WTC11 (cell line): ENCODE results near the gene TNRC6C. TPM values are rescaled to one million over a fixed set of nuclear protein-coding genes. Genes with fewer than 3 reads are reported as not detected.

Experiments
- FOXP1 ChIP-seq: sonication (generic); formaldehyde crosslinking; IDR thresholded peaks from 2 replicates; pipeline ENCODE4 v1.8.0; 2022; ENCODE audit warnings: missing genetic modification reagents, mild to moderate bottlenecking, moderate library complexity, borderline replicate concordance
- GABPB1 ChIP-seq: sonication (generic); formaldehyde crosslinking; IDR thresholded peaks from 2 replicates; pipeline ENCODE4 v1.8.1; 2023; ENCODE audit warnings: mild to moderate bottlenecking, missing genetic modification reagents
- GRHL2 ChIP-seq: fragments of 250-450 bp; sonication (Bioruptor Pico); IDR thresholded peaks from 2 replicates; pipeline ENCODE4 v1.8.0; 2022; ENCODE audit warnings: mild to moderate bottlenecking, moderate library complexity; ENCODE audit not compliant: insufficient replicate concordance, severe bottlenecking
- GTF2I ChIP-seq: fragments of 250-450 bp; sonication (Bioruptor Pico); conservative IDR thresholded peaks from 2 replicates; pipeline ENCODE4 v1.4.0; 2021; ENCODE audit warnings: mild to moderate bottlenecking
- IRF2 ChIP-seq: sonication (generic); formaldehyde crosslinking; IDR thresholded peaks from 2 replicates; pipeline ENCODE4 v1.8.0; 2022; ENCODE audit warnings: low read depth, missing genetic modification reagents, borderline replicate concordance
- JUN ChIP-seq: sonication (generic); formaldehyde crosslinking; IDR thresholded peaks from 2 replicates; pipeline ENCODE4 v1.8.0; 2023; ENCODE audit warnings: mild to moderate bottlenecking, missing genetic modification reagents
- KAT7 ChIP-seq: sonication (generic); formaldehyde crosslinking; IDR thresholded peaks from 2 replicates; pipeline ENCODE4 v1.8.1; 2023; ENCODE audit warnings: missing genetic modification reagents, mild to moderate bottlenecking, borderline replicate concordance
- NFYB ChIP-seq: sonication (generic); formaldehyde crosslinking; conservative IDR thresholded peaks from 2 replicates; pipeline ENCODE4 v1.8.0; 2022; ENCODE audit warnings: low read depth, missing genetic modification reagents
- PRRX2 ChIP-seq: fragments of 250-450 bp; sonication (Bioruptor Pico); IDR thresholded peaks from 2 replicates; pipeline ENCODE4 v1.8.0; 2021; ENCODE audit warnings: mild to moderate bottlenecking
- SP1 ChIP-seq: sonication (generic); formaldehyde crosslinking; conservative IDR thresholded peaks from 2 replicates; pipeline ENCODE4 v1.8.1; 2022; ENCODE audit warnings: missing genetic modification reagents
- ZNF423 ChIP-seq: fragments of 250-450 bp; sonication (Bioruptor Pico); IDR thresholded peaks from 2 replicates; pipeline ENCODE4 v2.1.2; 2022; ENCODE audit warnings: mild to moderate bottlenecking, moderate library complexity
- total RNA-seq: library from RNA; stranded (reverse); gene quantifications from 3 replicates; pipeline ENCODE4 v1.2.3, GENCODE V29; 2021
- TF ChIP-seq, protein P1 (sequence below): sonication (generic); formaldehyde crosslinking; IDR thresholded peaks from 2 replicates; pipeline ENCODE4 v1.8.1; 2023; ENCODE audit warnings: mild to moderate bottlenecking, missing genetic modification reagents, moderate library complexity
- TF ChIP-seq, protein P2 (sequence below): fragments of 250-450 bp; sonication (Bioruptor Pico); IDR thresholded peaks from 2 replicates; pipeline ENCODE4 v1.9.0; 2021; ENCODE audit warnings: moderate library complexity, mild to moderate bottlenecking, inconsistent platforms, borderline replicate concordance
- TF ChIP-seq, protein P3 (sequence below): sonication (generic); formaldehyde crosslinking; IDR thresholded peaks from 2 replicates; pipeline ENCODE4 v1.8.0; 2022; ENCODE audit warnings: missing genetic modification reagents
- TF ChIP-seq, protein P4 (sequence below): sonication (generic); formaldehyde crosslinking; IDR thresholded peaks from 2 replicates; pipeline ENCODE4 v1.8.0; 2022; ENCODE audit warnings: mild to moderate bottlenecking, missing genetic modification reagents
- TF ChIP-seq, protein P5 (sequence below): sonication (generic); formaldehyde crosslinking; IDR thresholded peaks from 2 replicates; pipeline ENCODE4 v1.8.1; 2022; ENCODE audit warnings: low read depth, mild to moderate bottlenecking, moderate library complexity, missing genetic modification reagents, borderline replicate concordance
- TF ChIP-seq, protein P6 (sequence below): sonication (generic); formaldehyde crosslinking; IDR thresholded peaks from 2 replicates; pipeline ENCODE4 v1.8.0; 2023; ENCODE audit warnings: missing genetic modification reagents, mild to moderate bottlenecking, borderline replicate concordance
- TF ChIP-seq, protein P7 (sequence below): fragments of 250-450 bp; sonication (Bioruptor Pico); IDR thresholded peaks from 2 replicates; pipeline ENCODE4 v1.9.0; 2021; ENCODE audit warnings: mild to moderate bottlenecking

TNRC6C gene
- total RNA-seq, 1 experiment from 2014 or later = 52.3 TPM

DNA sequence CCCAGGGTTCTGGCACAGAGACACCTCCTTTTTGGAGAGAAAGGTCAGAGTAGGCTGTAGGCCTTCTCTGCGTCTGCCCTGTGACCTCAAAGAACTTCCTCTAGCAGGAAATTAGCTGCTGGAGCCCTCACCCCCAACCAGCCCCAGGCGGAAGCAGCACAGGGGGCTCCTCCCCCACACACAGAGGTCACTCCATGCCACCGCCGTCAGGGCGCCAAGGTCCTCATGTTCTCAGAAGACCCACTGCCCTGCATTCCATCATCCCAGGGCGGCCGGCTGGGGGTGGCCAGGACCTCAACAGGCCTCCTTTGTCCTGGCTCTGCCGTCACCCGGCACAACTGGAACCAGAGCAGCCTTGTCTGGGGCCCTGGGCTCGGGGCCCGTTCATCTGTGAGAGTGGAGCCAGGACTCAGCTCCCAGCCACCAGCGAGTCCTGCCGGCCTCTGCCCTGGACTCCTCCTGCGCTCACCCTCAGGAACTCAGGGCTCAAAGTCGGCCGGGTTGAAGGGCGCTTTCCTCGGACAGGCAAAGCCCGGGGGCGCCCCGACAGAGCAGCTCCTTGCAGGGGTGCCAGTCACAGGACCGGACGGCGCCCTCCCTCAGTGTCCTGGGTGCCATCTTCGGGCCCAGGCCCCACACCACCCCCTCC lies 168.9 kb downstream of the TNRC6C start (continued):
- TF ChIP-seq, protein P1, sequence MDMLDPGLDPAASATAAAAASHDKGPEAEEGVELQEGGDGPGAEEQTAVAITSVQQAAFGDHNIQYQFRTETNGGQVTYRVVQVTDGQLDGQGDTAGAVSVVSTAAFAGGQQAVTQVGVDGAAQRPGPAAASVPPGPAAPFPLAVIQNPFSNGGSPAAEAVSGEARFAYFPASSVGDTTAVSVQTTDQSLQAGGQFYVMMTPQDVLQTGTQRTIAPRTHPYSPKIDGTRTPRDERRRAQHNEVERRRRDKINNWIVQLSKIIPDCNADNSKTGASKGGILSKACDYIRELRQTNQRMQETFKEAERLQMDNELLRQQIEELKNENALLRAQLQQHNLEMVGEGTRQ (CRISPR knock-in tag) = no peak
- peak; percentile 18; the same call in 1 of the 2 replicates for TF ChIP-seq ZNF423
- TF ChIP-seq, protein P2, sequence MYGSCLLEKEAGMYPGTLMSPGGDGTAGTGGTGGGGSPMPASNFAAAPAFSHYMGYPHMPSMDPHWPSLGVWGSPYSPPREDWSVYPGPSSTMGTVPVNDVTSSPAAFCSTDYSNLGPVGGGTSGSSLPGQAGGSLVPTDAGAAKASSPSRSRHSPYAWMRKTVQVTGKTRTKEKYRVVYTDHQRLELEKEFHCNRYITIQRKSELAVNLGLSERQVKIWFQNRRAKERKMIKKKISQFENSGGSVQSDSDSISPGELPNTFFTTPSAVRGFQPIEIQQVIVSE (CRISPR knock-in tag) = no peak
- TF ChIP-seq PRRX2 = no peak
- no peak for TF ChIP-seq SP1 (CRISPR knock-in tag)
- TF ChIP-seq, protein P3, sequence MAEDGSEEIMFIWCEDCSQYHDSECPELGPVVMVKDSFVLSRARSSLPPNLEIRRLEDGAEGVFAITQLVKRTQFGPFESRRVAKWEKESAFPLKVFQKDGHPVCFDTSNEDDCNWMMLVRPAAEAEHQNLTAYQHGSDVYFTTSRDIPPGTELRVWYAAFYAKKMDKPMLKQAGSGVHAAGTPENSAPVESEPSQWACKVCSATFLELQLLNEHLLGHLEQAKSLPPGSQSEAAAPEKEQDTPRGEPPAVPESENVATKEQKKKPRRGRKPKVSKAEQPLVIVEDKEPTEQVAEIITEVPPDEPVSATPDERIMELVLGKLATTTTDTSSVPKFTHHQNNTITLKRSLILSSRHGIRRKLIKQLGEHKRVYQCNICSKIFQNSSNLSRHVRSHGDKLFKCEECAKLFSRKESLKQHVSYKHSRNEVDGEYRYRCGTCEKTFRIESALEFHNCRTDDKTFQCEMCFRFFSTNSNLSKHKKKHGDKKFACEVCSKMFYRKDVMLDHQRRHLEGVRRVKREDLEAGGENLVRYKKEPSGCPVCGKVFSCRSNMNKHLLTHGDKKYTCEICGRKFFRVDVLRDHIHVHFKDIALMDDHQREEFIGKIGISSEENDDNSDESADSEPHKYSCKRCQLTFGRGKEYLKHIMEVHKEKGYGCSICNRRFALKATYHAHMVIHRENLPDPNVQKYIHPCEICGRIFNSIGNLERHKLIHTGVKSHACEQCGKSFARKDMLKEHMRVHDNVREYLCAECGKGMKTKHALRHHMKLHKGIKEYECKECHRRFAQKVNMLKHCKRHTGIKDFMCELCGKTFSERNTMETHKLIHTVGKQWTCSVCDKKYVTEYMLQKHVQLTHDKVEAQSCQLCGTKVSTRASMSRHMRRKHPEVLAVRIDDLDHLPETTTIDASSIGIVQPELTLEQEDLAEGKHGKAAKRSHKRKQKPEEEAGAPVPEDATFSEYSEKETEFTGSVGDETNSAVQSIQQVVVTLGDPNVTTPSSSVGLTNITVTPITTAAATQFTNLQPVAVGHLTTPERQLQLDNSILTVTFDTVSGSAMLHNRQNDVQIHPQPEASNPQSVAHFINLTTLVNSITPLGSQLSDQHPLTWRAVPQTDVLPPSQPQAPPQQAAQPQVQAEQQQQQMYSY (CRISPR knock-in tag) = no peak
- TF ChIP-seq IRF2 = no peak
- TF ChIP-seq NFYB (CRISPR knock-in tag) = no peak
- TF ChIP-seq JUN (CRISPR knock-in tag) = no peak
- TF ChIP-seq, protein P4, sequence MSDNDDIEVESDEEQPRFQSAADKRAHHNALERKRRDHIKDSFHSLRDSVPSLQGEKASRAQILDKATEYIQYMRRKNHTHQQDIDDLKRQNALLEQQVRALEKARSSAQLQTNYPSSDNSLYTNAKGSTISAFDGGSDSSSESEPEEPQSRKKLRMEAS (CRISPR knock-in tag) = no peak
- TF ChIP-seq, protein P5, sequence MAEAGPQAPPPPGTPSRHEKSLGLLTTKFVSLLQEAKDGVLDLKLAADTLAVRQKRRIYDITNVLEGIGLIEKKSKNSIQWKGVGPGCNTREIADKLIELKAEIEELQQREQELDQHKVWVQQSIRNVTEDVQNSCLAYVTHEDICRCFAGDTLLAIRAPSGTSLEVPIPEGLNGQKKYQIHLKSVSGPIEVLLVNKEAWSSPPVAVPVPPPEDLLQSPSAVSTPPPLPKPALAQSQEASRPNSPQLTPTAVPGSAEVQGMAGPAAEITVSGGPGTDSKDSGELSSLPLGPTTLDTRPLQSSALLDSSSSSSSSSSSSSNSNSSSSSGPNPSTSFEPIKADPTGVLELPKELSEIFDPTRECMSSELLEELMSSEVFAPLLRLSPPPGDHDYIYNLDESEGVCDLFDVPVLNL (CRISPR knock-in tag) = no peak
- TF ChIP-seq, protein P6, sequence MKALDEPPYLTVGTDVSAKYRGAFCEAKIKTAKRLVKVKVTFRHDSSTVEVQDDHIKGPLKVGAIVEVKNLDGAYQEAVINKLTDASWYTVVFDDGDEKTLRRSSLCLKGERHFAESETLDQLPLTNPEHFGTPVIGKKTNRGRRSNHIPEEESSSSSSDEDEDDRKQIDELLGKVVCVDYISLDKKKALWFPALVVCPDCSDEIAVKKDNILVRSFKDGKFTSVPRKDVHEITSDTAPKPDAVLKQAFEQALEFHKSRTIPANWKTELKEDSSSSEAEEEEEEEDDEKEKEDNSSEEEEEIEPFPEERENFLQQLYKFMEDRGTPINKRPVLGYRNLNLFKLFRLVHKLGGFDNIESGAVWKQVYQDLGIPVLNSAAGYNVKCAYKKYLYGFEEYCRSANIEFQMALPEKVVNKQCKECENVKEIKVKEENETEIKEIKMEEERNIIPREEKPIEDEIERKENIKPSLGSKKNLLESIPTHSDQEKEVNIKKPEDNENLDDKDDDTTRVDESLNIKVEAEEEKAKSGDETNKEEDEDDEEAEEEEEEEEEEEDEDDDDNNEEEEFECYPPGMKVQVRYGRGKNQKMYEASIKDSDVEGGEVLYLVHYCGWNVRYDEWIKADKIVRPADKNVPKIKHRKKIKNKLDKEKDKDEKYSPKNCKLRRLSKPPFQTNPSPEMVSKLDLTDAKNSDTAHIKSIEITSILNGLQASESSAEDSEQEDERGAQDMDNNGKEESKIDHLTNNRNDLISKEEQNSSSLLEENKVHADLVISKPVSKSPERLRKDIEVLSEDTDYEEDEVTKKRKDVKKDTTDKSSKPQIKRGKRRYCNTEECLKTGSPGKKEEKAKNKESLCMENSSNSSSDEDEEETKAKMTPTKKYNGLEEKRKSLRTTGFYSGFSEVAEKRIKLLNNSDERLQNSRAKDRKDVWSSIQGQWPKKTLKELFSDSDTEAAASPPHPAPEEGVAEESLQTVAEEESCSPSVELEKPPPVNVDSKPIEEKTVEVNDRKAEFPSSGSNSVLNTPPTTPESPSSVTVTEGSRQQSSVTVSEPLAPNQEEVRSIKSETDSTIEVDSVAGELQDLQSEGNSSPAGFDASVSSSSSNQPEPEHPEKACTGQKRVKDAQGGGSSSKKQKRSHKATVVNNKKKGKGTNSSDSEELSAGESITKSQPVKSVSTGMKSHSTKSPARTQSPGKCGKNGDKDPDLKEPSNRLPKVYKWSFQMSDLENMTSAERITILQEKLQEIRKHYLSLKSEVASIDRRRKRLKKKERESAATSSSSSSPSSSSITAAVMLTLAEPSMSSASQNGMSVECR = peak; percentile 67; the same call in 1 of the 2 replicates
- TF ChIP-seq, protein P7, sequence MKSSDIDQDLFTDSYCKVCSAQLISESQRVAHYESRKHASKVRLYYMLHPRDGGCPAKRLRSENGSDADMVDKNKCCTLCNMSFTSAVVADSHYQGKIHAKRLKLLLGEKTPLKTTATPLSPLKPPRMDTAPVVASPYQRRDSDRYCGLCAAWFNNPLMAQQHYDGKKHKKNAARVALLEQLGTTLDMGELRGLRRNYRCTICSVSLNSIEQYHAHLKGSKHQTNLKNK = no peak
- TF ChIP-seq GRHL2 = no peak
- TF ChIP-seq GABPB1 (CRISPR knock-in tag) = peak; percentile 20; the same call in 1 of the 2 replicates
- no peak for TF ChIP-seq KAT7 (CRISPR knock-in tag)
- TF ChIP-seq FOXP1 (CRISPR knock-in tag) = no peak
- TF ChIP-seq GTF2I (CRISPR knock-in tag) = no peak
